GM18498 (cell line): ENCODE data around the gene SRP14.
"Not testable (repeated sequence)": the region's sequence is repeated elsewhere in the genome, so short reads cannot be mapped to it uniquely, and the experiment has no call there.

ENCODE experiments used
- ATAC-seq: cut with Tn5 transposase; IDR thresholded peaks from one replicate; pipeline ENCODE4 v1.9.1; 2021; ENCODE audit warnings: mild to moderate bottlenecking, moderate library complexity; ENCODE audit not compliant: unreplicated experiment

Gene SRP14

DNA sequence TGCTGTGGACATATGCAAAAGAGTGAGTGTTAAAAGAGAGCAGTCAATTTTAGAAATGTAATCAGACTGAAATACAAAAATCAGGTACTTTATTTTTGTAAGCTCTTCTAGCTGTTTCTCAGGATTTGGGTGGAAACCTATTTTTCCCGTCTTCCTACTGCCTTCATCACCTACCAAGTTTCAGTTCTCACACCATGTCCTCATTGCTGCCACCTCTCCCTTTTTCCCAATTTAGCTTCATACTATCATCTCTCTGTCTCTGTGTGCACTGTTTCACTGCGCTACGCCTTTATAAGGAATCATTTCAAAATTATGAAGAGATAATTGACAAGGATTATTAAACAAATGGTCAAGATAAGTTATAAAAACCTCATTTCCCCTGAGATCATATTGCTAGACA lies 7.7 kb downstream of the SRP14 start:
- ATAC-seq, result no peak

DNA sequence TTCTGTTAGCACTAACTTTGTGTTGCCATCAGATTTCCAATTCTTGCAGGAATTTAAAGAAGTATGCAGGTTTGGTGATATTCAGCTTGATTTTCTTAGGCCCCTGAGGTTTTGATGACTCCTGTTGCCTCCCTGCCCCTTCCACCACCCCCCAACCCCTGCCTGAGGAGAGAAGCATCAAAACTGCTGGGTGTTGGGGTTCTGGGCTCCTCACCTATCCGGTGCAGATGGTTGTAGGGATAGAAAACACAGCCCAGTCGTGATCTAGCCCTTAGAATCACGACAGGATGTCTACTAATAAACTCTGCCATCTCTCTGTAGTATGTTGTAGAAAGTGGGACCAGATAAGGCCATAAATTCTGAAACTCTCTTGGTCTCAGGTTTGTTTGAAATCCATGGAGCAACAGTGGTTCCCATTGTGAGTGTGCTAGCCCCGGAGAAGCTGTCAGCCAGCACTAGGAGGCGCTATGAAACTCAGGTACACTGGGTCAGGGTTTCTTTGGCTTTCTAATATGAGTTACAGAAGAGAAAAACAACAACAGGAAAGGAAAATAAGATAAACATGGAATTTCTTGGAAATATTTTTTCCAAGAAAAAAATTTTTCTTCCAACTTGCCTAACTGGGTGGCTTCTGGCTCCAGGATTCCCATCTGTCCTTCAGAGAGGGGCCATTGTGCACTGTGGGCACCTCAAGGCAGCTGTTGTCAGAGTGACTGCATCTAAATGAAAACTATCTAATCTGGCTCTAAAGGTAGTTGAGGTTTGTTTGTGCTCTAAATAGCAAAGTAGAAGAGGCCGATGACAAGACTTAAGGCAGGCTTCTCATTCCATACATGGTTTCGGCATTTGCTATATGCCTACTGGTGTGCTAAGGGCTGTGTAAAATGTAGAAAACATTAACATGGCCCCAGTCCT lies 8.7 kb downstream of the SRP14 start:
- ATAC-seq, result no peak

DNA sequence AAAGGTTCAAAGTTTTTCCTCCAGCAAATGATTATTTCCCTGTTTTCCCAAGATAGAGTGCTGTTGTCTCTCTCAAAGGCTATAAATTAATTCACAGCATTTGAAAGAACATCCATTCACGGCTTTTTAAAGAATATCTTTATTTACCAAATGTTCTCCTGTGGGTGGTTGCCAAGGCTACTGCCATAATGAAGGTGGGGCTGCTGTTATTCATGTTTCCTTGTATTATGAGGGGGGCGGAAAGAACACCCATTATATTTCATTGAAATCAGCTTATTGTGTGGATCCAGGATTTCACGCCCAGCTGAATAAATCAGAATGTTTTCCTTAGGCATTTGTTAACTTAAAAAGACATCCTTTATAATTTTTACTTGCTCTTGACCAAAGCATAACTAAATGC lies 10.1 kb downstream of the SRP14 start:
- ATAC-seq, result no peak

DNA sequence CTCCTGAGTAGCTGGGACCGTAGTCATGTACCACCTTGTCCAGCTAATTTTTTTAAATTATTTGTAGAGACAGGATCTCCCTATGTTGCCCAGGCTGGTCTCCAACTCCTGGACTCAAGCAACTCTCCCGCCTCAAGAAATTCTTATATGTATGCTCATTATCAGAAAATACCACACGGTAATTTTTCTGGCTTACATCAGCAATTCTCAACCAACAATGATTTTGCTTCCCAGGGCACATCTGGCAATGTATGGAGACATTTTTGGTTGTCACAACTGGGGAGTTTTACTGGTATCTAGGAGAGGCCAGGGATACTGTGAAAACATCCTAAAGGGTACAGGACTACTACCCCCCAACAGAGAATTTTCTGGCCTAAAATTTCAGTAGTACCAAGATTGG lies 10.8 kb downstream of the SRP14 start:
- no peak for ATAC-seq

DNA sequence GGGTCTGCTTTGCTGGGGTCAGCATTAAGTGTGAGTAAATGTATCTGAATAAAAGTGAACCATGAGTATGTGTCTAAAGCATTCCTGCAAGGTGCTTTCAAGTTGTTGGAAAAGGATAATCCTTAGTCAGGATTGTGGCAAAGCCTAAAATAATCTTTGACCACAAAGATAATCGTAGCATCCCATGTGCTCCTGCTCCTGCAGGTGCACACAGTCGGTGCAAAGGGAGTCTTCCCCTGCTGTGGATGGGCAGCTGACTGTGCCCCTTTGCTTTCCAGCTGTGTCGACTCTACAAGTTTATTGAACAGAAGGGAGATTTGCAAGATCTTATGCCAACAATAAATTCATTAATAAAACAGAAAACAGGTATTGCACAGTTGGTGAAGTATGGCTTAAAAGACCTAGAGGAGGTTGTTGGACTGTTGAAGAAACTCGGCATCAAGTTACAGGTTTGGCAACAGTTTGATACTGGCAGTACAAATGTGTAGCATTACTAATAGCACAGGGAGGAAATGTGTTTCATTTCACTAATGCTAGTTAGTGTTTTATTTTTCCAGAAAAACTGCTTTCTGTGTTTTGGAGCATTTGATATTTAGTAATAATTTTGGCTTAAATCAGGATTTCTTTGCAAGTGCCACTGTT lies 22.6 kb downstream of the SRP14 start:
- ATAC-seq, result no peak

DNA sequence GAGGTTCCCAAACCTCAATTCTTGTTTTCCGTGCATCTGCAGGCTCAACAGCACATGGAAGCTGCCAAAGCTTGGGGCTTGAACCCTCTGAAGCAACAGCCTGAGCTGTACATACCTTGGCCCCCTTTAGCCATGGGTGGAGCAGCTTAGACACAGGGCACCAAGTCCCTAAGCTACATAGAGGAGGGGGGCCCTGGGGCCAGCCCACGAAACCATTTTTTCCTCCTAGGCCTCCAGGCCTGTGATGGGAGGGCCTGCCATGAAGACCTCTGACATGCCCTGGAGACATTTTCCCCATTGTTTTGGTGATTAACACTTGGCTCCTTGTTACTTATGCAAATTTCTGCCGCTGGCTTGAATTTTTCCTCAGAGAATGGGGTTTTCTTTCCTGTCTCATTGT lies 24.6 kb downstream of the SRP14 start:
- no peak for ATAC-seq

DNA sequence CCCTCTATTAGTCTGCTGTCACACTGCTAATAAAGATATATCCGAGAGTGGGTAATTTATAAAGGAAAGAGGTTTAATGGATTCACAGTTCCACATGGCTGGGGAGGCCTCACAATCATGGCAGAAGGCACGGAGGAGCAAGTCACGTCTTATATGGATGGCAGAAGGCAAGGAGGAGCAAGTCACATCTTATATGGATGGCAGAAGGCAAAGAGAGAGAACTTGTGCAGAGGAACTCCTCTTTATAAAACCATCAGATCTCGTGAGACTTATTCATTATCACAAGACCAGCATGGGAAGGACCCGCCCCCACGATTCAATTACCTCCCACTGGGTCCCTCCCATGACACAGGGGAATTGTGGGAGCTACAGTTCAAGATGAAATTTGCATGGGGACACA lies 25.6 kb downstream of the SRP14 start:
- ATAC-seq, result not testable (repeated sequence)

DNA sequence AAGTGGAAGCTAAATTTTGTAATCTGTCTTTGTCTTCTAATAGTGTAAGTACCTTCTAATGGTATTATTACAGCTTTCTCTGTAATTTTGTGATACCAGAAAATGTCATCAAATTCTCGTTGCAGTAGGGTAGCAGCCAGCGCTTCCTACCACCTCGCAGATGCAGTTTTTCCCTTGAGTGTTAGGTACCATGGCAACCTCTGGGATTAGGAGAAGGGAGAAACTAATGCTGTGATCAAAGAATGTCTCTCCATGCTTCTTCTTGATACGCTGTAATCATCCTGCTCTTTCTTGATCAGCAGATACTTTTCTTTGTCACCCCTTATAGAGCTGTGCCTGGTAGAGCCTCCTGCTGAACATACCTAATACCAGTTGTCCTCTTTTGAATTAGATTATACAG lies 27.7 kb downstream of the SRP14 start:
- no peak for ATAC-seq

DNA sequence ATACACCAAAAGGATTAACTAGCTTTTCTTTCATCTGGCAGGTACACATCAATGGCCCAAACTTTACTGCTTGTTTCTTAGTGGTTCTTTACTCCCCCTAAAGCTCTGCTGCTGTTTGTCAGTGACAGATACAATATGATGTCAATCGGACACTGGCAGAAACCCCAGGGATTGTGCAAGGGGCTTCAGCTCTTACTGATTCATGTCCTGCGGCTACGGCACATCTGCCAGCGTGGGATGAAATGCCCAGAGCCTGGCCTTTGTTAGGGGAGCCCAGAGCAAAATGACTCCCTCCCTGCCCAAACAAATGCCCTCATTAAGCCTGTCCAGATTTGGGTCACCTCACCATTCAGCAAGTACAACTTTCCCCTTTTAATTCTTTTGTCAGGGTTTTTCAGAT lies 28.3 kb downstream of the SRP14 start:
- ATAC-seq, result no peak

DNA sequence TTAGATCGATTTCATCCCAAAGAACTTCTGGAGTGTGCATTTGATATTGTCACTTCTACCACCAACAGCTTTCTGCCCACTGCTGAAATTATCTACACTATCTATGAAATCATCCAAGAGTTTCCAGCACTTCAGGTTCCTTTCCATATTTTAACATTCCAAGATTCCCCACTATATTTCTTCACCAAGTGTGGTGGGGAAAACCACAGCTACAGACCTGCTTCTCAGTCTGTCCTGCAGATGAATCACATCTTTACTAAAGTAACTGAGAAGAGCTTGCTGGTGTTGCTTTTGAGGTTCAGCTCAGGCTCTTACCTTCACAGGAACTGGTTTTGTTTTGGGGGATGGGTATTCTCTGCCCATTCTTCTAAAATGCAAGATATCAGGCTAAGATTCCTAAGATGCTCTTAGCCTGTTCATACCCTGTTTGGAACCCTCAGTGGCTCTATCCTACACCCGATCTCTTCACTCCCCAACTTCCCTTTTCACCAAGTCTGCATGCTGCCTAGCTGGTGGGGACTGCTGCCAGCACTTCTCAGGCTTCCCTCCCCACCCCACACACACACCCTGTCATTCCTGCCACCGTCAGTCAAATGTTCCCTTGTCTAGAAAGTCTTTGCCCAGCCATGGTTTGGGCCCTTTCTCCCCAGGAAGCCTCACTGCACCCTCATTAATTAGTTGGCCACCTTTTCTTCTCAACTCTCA lies 30.8 kb downstream of the SRP14 start:
- no peak for ATAC-seq

DNA sequence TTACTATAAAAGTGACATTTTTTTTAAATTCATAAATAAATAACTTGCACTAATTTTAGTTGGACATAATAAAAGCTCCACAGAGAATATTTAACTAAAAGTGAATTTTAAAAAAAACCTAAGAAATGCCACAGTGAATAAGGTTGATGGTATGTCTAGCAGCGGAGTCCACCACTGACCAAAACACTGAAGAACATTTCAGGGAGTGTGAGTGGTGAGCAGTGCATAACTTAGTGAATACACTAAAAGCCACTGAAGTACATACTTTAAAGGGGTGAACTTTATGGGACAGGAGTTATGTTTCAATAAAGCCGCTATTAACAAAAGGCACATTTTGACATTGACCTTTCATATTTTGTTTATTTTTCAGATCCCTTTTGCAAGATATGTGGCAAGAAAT lies 32.3 kb downstream of the SRP14 start:
- no peak for ATAC-seq

DNA sequence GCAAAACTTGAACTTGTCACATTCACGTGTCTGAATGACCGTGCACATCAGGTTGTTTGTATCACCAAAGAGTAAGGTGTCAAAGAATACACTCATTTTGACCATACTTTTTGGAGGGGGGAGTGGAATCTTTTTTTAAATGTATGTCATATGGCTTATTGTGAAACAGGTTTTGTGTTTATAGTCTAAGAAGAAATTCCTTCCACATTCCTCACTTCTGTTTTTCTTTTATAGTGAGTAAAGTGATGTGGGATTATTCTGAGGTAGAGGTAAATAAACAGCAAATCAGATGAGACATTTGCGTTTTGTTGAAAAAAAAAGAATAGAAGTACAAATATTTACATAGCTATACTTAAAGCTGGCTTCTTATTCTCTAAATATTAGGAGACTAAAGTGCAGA lies 33.0 kb downstream of the SRP14 start:
- ATAC-seq, result no peak

DNA sequence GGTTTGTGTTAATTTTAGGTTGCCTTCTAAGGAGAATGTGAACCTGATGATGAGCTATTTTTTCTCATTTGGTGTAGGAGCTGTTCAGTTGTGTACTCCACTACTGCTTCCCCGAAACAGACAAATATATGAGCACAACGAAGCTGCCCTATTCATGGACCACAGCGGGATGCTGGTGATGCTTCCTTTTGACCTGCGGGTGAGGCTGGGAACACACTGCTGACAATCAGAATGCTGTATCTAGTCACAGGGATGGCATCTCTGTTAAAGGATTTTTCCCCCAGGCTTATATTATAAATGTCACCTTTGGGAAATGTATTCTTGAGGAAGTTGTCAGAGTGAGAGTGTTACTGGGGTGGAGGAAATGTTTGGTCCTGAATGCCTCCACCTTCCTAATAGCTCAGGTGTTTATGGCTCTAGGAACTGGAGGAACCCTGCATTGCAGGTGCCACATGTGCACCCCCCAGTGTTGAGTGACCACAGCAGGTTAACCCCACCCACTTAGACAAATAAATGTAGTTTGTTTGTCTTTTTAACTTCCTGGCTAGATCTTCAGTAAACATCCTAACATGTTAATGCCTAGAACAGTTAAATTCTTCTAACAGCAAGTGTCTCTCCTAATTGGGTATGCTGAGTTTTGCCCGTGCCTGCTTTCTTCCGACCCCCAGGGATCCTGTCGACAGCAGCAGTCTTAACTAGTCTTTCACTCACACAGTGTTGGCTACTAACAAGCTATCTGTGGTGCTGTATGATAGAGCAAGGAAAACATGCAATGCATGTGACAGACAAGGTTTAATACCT lies 35.7 kb downstream of the SRP14 start:
- ATAC-seq, result no peak

DNA sequence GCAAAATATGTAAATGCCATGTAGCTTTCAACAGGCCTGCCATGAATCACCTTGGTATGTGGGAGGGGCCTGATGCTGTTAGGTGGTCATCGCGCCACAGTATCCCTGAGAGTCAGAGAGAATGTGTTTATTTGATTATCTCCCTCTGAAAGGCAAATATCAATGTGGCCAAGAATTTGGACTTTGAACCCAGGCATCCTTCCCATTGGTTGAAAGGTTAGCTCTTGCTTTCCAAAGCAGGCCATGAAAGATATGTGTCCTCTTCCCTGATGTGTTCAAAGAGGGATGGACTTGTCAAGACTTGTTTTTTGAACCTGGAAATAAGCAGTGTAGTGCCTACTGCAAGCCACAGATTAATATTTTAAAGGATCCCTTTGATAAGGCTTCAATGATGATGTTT lies 36.7 kb downstream of the SRP14 start:
- ATAC-seq, result no peak

DNA sequence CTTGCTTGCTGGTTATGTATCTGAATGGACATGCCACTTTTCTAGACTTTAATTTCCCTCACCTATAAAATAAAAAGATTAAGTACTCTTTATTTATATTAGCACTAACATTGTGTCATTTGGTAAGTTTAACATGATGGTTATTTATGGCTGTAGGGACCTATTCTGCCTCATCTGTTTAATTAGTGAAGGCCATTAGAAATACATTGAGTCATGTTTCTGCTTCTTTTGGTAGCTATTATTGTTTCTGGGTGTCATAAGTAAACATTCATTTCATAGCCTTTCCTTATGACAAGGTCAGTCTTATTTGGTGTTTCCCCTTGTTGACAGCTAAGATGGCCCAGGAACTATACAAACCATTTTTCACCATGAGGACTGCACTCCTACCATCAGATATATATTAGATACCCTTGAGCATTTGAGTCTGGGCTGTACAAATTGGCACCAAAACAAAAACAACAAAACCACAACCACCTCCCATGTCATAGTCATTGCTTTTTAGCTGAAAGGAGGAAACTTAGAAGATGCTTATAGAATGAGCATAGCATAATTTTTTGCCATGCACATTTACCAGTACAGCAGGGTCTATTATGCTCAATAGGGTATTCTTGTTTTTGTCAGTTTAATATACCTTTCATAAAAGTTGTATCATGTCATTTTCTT lies 39.3 kb downstream of the SRP14 start:
- ATAC-seq, result no peak

DNA sequence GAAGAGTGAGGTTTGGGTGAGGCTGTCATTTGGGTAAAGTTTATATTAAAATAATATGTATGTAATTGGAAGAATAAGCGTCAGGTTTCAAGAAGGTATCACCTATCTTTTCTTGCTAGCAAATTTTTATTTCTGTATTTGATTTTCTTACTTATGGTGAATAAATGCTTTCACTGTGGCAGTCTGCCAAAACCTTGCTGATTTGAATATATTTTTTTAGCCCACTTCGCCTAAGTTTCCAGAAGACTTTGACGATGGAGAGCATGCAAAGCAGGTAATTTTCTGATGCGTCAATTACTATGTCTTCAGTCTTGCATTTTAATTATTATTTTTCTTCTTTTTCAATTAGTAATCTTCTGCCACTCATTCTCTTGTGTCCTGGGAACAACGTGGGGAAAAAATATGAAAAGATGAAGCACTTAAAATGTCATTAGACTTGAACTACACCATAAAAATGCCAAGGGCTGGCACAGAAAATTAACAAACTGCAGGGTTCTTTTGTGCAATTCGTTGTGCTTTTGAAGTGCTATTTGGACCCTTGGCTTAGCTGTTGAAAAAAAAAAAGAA lies 40.4 kb downstream of the SRP14 start:
- no peak for ATAC-seq

DNA sequence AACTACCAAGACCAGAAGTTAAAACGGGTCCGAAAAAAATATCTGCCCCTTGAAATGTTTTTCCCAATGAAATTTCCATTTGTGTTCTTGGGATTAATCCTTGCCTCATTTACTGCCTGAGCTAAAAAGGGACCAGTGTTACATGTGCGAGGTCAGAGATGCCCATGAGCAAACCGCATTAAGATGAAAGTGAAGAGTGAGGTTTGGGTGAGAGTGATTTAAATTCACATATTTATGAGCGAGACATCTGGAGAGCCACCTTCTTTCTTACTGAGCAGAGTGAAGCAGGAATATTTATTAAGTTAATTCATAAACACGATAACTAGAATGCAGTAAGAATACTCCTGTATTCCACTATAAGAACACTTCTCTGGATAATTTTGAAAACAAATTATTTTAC lies 41.3 kb downstream of the SRP14 start:
- no peak for ATAC-seq

DNA sequence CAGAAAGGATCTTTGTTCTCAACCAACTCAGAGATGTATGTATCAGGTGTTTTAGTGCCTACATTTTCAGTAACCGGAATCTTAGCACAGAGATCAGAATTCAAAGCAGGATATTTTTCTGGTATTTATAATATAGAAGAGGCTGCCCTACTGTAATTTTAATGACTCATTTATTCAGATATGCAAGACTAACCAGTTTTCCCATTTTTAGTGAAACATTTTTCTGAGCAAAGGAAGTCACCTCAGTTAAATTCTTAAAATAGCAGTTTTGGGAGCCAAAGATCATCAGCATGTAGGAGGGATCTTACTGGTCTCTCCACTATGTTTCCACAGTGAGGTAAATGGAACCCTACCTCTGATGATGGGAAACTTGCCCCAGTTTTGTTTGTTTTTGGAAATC lies 42.0 kb downstream of the SRP14 start:
- no peak for ATAC-seq

DNA sequence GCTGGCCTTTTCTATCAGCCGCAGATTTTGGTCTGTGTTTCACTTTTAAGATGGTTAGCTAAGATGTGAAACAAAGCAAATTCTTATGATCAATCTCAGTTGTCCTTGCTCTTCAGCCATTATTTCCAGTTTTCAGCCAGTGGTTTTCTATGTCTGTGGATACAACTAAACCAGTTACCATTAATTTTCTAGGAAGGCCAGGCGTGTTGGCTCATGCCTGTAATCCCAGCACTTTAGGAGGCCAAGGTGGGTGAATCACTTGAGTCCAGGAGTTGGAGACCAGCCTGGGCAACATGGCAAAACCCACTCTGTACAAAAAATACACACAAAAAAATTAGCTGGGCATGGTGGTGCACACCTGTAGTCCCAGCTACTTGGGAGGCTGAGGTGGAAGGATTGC lies 42.8 kb downstream of the SRP14 start:
- ATAC-seq, result not testable (repeated sequence)

DNA sequence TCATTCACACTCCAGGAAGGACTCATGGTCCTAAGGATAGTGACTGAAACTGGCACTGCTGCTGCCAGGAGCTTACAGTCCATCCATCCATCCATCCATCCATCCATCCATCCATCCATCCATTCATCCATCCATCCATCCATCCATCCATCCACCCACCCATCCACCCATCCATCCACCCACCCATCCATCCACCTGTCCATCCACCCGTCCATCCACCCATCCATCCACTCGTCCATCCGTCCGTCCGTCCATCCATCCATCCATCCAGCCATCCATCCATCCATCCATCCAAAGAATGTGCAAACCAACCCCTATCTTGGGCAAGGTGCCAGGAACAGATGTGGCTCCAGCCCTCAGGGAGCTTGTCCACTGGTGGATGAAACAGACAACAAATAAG lies 46.0 kb downstream of the SRP14 start:
- ATAC-seq, result not testable (repeated sequence)
